GM12874 (cell line): ENCODE results near the gene SENP2.

Experiments used
- CTCF ChIP-seq: IDR thresholded peaks from 2 replicates; pipeline ENCODE4 v1.5.1; 2011; ENCODE audit warnings: low read depth, mild to moderate bottlenecking, control low read depth, low read length, moderate library complexity; ENCODE audit not compliant: insufficient read depth

Gene SENP2

DNA sequence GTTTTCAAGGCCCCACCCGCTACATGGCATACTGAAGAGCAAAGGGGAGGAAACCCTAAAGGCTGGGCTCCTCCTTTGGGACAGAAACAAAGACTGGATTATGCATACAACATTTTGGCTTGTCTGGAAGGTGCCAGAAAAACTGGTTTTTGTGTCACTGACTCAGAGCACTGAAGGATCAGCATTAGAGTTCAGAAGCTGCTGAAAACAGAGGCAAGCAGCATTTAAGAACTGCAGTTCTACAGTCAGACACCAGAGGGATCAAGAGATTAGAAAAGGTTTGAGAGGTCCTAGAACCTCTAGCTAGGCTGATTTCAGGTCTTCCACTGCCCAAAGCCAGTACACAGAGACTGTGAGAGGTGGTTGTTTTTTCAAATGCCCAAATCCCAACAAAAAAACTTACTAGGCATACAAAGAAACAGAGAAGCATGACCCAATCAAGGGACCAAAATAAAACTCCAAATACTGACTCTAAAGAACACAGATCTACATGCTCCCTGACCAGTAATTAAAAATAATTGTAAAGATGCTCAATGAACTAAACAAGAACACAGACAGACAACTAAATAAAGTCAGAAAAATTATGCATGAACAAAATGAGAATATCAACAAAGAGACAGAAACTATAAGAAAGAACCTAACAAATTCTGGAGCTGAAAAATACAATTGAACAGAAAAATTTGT, 91.2 kb downstream of the SENP2 start:
- TF ChIP-seq CTCF, result peak; percentile 59

- no peak for TF ChIP-seq CTCF
Measured at GRCh38 chr3:185678027-185678426, 91.9 kb downstream of the SENP2 start.

DNA sequence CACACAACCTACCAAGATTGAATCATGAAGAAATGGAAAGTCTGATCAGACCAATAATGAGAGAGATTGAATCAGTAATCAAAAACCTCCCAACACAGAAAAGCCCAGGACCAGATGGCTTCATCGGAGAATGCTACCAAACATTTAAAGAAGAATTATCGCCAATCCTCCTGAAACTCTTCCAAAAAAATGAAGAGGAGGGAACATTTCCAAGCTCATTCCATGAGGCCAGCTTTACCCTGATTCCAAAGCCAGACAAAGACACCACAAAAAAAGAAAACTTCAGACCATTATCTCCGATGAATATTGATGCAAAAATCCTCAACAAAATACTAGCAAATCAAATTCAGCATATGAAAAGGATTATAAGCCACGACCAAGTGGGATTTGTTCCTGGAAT, 94.1 kb downstream of the SENP2 start:
- no peak for TF ChIP-seq CTCF
